IMR-90 (cell line): Measurements from ENCODE around the gene FIS1. TPM values are rescaled to one million over a fixed set of nuclear protein-coding genes. Genes with fewer than 3 reads are reported as not detected.

ENCODE experiments used
- ATAC-seq: fragments of 200-7000 bp; cut with Tn5 transposase; 2 replicates; pipeline ENCODE4 v1.9.1; 2020; ENCODE audit warnings: low read depth, mild to moderate bottlenecking, moderate library complexity
- BruUV-seq: library from RNA; stranded (reverse); fragments of 400-500 nt; replicated peaks from 2 replicates; lab custom pipeline; 2021; lab: Mats Ljungman, UMichigan
- CTCF ChIA-PET: fragments of 300-600 bp; formaldehyde crosslinking; extraction: SDS; loops from one replicate; lab custom pipeline; 2021; ENCODE audit warnings: antibody characterized with exemption; lab: Yijun Ruan, JAX
- POLR2A ChIA-PET: fragments of 300-600 bp; sonication (Branson Sonifier 250); formaldehyde crosslinking; loops from one replicate; lab custom pipeline; 2022; ENCODE audit warnings: antibody characterized with exemption; ENCODE audit not compliant: unreplicated experiment; lab: Charles Lee
- DNase-seq: peaks from one replicate; pipeline ENCODE4 v3.0.0; 2013
- H2AFZ ChIP-seq: replicated peaks from 2 replicates; pipeline ENCODE3; 2013; ENCODE audit warnings: low read length, mild to moderate bottlenecking; ENCODE audit not compliant: poor library complexity
- H2AK5ac ChIP-seq: 2 replicates; pipeline ENCODE4 v1.6.1; 2013; ENCODE audit warnings: low read depth, low read length, inconsistent platforms
- H2AK9ac ChIP-seq: replicated peaks from 2 replicates; pipeline ENCODE3; 2013; ENCODE audit warnings: mild to moderate bottlenecking, low read depth, low read length, moderate library complexity; ENCODE audit not compliant: poor library complexity
- H2BK120ac ChIP-seq: 2 replicates; pipeline ENCODE4 v1.6.1; 2013; ENCODE audit warnings: low read depth, low read length, inconsistent platforms
- H2BK15ac ChIP-seq: 3 replicates; pipeline ENCODE4 v1.6.1; 2013; ENCODE audit warnings: low read depth, low read length, inconsistent platforms
- H2BK20ac ChIP-seq: 2 replicates; pipeline ENCODE4 v1.6.1; 2013; ENCODE audit warnings: low read depth, mild to moderate bottlenecking, inconsistent platforms, low read length, moderate library complexity
- H2BK5ac ChIP-seq: 2 replicates; pipeline ENCODE4 v1.6.1; 2013; ENCODE audit warnings: mild to moderate bottlenecking, low read depth, low read length, inconsistent platforms; ENCODE audit not compliant: poor library complexity, severe bottlenecking
- H3K14ac ChIP-seq: replicated peaks from 2 replicates; pipeline ENCODE4 v1.6.1; 2013; ENCODE audit warnings: low read depth, low read length, inconsistent platforms
- H3K18ac ChIP-seq: 2 replicates; pipeline ENCODE4 v1.6.1; 2013; ENCODE audit warnings: low read depth, low read length, control low read depth
- H3K23ac ChIP-seq: 2 replicates; pipeline ENCODE4 v1.6.1; 2013; ENCODE audit warnings: low read depth, low read length, inconsistent platforms
- H3K27ac ChIP-seq: 2 replicates; pipeline ENCODE4 v1.5.1; 2013; ENCODE audit warnings: mild to moderate bottlenecking, control low read depth, low read length; ENCODE audit not compliant: insufficient read depth
- H3K27me3 ChIP-seq: 2 replicates; pipeline ENCODE4 v1.6.1; 2013; ENCODE audit warnings: low read length; ENCODE audit not compliant: control insufficient read depth, insufficient read depth
- H3K36me3 ChIP-seq: 2 replicates; pipeline ENCODE4 v1.6.1; 2013; ENCODE audit warnings: low read length, mixed read lengths; ENCODE audit not compliant: control insufficient read depth, insufficient read depth
- H3K4ac ChIP-seq: 2 replicates; pipeline ENCODE4 v1.6.1; 2013; ENCODE audit warnings: low read depth, low read length, inconsistent platforms
- H3K4me1 ChIP-seq: 2 replicates; pipeline ENCODE4 v1.6.1; 2013; ENCODE audit warnings: low read length, mixed read lengths; ENCODE audit not compliant: control insufficient read depth, insufficient read depth
- H3K4me2 ChIP-seq: 2 replicates; pipeline ENCODE4 v1.6.1; 2013; ENCODE audit warnings: low read depth, mild to moderate bottlenecking, control low read depth, low read length, moderate library complexity
- H3K4me3 ChIP-seq: 2 replicates; pipeline ENCODE4 v1.5.1; 2013; ENCODE audit warnings: low read depth, mild to moderate bottlenecking, control low read depth, low read length, moderate library complexity; ENCODE audit not compliant: insufficient read depth
- H3K56ac ChIP-seq: 2 replicates; pipeline ENCODE4 v1.6.1; 2013; ENCODE audit warnings: low read length, inconsistent platforms; ENCODE audit not compliant: insufficient read depth; ENCODE audit errors: extremely low read depth
- H3K79me1 ChIP-seq, 2 experiments: 2 replicates each; pipeline ENCODE4 v1.6.1; 2013; ENCODE audit warnings: low read length in 2 of 2, inconsistent platforms in 1 of 2, low read depth in 1 of 2
- H3K9ac ChIP-seq: 2 replicates; pipeline ENCODE4 v1.6.1; 2013; ENCODE audit warnings: low read depth, low read length, control low read depth
- H3K9me1 ChIP-seq: 2 replicates; pipeline ENCODE4 v1.6.1; 2013; ENCODE audit warnings: low read length, inconsistent platforms; ENCODE audit not compliant: insufficient read depth
- H3K9me3 ChIP-seq: 2 replicates; pipeline ENCODE4 v1.6.1; 2013; ENCODE audit warnings: low read length; ENCODE audit not compliant: control insufficient read depth, insufficient read depth
- H4K20me1 ChIP-seq: 2 replicates; pipeline ENCODE4 v1.6.1; 2013; ENCODE audit warnings: low read length, inconsistent platforms; ENCODE audit not compliant: insufficient read depth
- H4K5ac ChIP-seq: 2 replicates; pipeline ENCODE4 v1.6.1; 2013; ENCODE audit warnings: mild to moderate bottlenecking, low read depth, low read length, control low read depth
- H4K8ac ChIP-seq, 2 experiments: 2 replicates each; pipeline ENCODE4 v1.6.1; 2013; ENCODE audit warnings: low read depth in 2 of 2, low read length in 2 of 2, control low read depth in 1 of 2, inconsistent platforms in 1 of 2
- H4K91ac ChIP-seq: 2 replicates; pipeline ENCODE4 v1.6.1; 2013; ENCODE audit warnings: low read depth, low read length, inconsistent platforms; ENCODE audit not compliant: insufficient read depth
- BHLHE40 ChIP-seq: fragments of 150-350 bp; IDR thresholded peaks from 2 replicates; pipeline ENCODE4 v1.6.1; 2016; ENCODE audit warnings: mild to moderate bottlenecking, low read depth, low read length
- CEBPB ChIP-seq: IDR thresholded peaks from 2 replicates; pipeline ENCODE4 v1.6.1; 2012; ENCODE audit warnings: low read depth, low read length, improper control_type of control experiment
- CHD1 ChIP-seq: IDR thresholded peaks from 2 replicates; pipeline ENCODE4 v1.6.1; 2012; ENCODE audit warnings: low read depth, low read length, improper control_type of control experiment
- FOS ChIP-seq: fragments of 150-350 bp; IDR thresholded peaks from 2 replicates; pipeline ENCODE4 v1.6.1; 2016; ENCODE audit warnings: low read depth, low read length
- MAFK ChIP-seq: IDR thresholded peaks from 2 replicates; pipeline ENCODE4 v1.6.1; 2012; ENCODE audit warnings: low read depth, low read length, improper control_type of control experiment
- MXI1 ChIP-seq: IDR thresholded peaks from 2 replicates; pipeline ENCODE4 v1.6.1; 2012; ENCODE audit warnings: low read depth, mild to moderate bottlenecking, low read length, moderate library complexity, borderline replicate concordance
- RCOR1 ChIP-seq: IDR thresholded peaks from 2 replicates; pipeline ENCODE4 v1.6.1; 2012; ENCODE audit warnings: mild to moderate bottlenecking, low read length, improper control_type of control experiment; ENCODE audit not compliant: insufficient replicate concordance
- RFX5 ChIP-seq: IDR thresholded peaks from 2 replicates; pipeline ENCODE4 v1.8.0; 2012; ENCODE audit warnings: low read depth, mild to moderate bottlenecking, low read length, moderate library complexity
- SMC3 ChIP-seq: fragments of 150-350 bp; IDR thresholded peaks from 2 replicates; pipeline ENCODE4 v1.6.1; 2016; ENCODE audit warnings: low read depth, mild to moderate bottlenecking, antibody characterized with exemption, low read length, moderate library complexity
- USF2 ChIP-seq: fragments of 150-350 bp; IDR thresholded peaks from 2 replicates; pipeline ENCODE4 v1.6.1; 2017; ENCODE audit warnings: mild to moderate bottlenecking, antibody characterized with exemption, low read length, low read depth
- WGBS, 2 experiments: methylation state at CpG; one replicate each; pipeline versions ENCODE4 v1.1.5 to v1.1.7; 2013; ENCODE audit warnings: missing lambda C conversion rate in 2 of 2; ENCODE audit not compliant: insufficient read length in 1 of 2; ENCODE audit errors: extremely low coverage in 2 of 2; 5-methylcytosine and 5-hydroxymethylcytosine counted together
- dilution Hi-C: fragments of 300-500 bp; cut with HindIII; formaldehyde crosslinking; loops from one replicate; pipeline ENCODE4 v1.14.3; 2018; ENCODE audit warnings: low sequenced_read_pairs; ENCODE audit not compliant: unreplicated experiment
- in situ Hi-C: fragments of 300-500 bp; cut with MboI; formaldehyde crosslinking; loops from 3 replicates; pipeline ENCODE4 v1.14.3; 2019; ENCODE audit warnings: low sequenced_read_pairs, inconsistent platforms, mixed read lengths
- intact Hi-C: fragments of 100-400 bp; cut with micrococcal nuclease; formaldehyde crosslinking; loops from 2 replicates; pipeline ENCODE4 v1.10.0; 2022
- polyA plus RNA-seq, 3 experiments: library from polyadenylated mRNA; depleted of rRNA; stranded (reverse); fragments of >200 nt; gene quantifications; 2 replicates each; pipeline ENCODE4 v1.2.3, GENCODE V29; 2012; ENCODE audit warnings: low replicate concordance in 1 of 3
- total RNA-seq: library from RNA; depleted of rRNA; stranded (reverse); fragments of >200 nt; gene quantifications from 2 replicates; pipeline ENCODE4 v1.2.3, GENCODE V29; 2012
- TF ChIP-seq, protein P1 (sequence below): conservative IDR thresholded peaks from 2 replicates; pipeline ENCODE4 v1.5.1; 2012; ENCODE audit warnings: mild to moderate bottlenecking, low read depth, low read length, improper control_type of control experiment
- TF ChIP-seq, protein P2 (sequence below): fragments of 150-350 bp; IDR thresholded peaks from 2 replicates; pipeline ENCODE4 v1.6.1; 2016; ENCODE audit warnings: low read depth, mild to moderate bottlenecking, low read length, moderate library complexity, borderline replicate concordance

Gene FIS1
- total and polyA plus RNA-seq, 2 of the 4 experiments (the other 2 are of a cell fraction) = 293 to 489 TPM

DNA sequence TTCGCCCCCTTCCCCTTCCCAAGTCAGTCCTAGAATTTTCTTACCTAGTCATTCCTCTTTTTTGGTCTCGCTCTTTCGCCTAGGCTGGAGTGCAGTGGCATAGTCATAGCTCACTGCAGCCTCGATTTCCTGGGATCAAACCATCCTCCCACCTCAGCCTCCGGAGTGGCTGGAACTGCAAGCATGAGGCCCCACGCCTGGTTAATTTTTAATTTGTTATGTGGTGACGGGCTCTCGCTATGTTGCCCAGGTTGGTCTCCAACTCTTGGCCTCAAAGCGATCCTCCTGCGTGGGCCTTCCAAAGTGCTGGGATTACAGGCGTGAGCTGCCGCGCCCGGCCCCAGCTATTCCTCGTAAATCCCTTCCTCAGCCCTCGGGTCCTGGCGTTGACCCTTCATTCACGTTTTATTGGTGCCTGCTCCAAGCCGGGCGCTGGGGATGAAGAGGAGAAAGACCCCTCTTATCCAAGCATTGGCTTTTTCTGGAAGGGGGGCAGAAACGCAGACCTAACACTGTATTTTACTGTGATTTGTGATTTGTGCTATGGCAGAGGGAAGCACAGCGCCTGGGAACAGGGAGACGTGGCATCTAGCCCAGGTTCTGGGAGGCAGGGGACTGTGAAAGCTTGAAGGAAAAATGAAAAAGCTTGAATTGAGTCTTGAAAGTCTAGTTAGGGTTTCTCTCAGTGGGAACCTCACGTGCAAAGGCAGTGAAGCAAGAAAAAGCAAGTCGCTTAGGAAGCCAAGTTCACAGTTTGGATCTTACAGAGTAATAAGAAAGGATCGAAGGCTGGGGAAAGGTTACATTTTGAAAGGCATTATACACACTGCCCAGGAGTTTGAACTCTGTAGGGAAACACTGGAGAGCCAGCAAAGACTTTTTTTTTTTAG is 26.4 kb downstream of the FIS1 start:
- TF ChIP-seq, protein P1, sequence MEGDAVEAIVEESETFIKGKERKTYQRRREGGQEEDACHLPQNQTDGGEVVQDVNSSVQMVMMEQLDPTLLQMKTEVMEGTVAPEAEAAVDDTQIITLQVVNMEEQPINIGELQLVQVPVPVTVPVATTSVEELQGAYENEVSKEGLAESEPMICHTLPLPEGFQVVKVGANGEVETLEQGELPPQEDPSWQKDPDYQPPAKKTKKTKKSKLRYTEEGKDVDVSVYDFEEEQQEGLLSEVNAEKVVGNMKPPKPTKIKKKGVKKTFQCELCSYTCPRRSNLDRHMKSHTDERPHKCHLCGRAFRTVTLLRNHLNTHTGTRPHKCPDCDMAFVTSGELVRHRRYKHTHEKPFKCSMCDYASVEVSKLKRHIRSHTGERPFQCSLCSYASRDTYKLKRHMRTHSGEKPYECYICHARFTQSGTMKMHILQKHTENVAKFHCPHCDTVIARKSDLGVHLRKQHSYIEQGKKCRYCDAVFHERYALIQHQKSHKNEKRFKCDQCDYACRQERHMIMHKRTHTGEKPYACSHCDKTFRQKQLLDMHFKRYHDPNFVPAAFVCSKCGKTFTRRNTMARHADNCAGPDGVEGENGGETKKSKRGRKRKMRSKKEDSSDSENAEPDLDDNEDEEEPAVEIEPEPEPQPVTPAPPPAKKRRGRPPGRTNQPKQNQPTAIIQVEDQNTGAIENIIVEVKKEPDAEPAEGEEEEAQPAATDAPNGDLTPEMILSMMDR = no peak
- TF ChIP-seq MAFK (no peak), CHD1 (no peak), FOS (no peak), USF2 (no peak), CEBPB (no peak), RFX5 (no peak), MXI1 (peak; percentile 30; the same call in 1 of the 2 replicates), RCOR1 (no peak), SMC3 (no peak), BHLHE40 (peak; percentile 28; the same call in 1 of the 2 replicates)
- TF ChIP-seq, protein P2, sequence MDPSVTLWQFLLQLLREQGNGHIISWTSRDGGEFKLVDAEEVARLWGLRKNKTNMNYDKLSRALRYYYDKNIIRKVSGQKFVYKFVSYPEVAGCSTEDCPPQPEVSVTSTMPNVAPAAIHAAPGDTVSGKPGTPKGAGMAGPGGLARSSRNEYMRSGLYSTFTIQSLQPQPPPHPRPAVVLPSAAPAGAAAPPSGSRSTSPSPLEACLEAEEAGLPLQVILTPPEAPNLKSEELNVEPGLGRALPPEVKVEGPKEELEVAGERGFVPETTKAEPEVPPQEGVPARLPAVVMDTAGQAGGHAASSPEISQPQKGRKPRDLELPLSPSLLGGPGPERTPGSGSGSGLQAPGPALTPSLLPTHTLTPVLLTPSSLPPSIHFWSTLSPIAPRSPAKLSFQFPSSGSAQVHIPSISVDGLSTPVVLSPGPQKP = no peak
- Histone ChIP-seq H3K9me1 (peaks cover 6% of the 10 kb centered on the region), H3K27me3 (no peaks in the 10 kb centered on the region), H3K36me3 (peaks cover 21% of the 10 kb centered on the region), H3K27ac (peak overlapping the region; percentile 54), H4K91ac (no peak overlapping the region; the same call in 1 of the 2 replicates), H4K5ac (peak overlapping the region; percentile 69), H3K4me3 (peak overlapping the region; percentile 70), H2AFZ (peak overlapping the region; percentile 87), H4K20me1 (peaks cover 8% of the 10 kb centered on the region; the same call in 1 of the 2 replicates), H4K8ac (peak overlapping the region; percentile 38 to 91), H3K4ac (peak overlapping the region; percentile 86), H2BK5ac (peak overlapping the region; percentile 15), H3K23ac (peak overlapping the region; percentile 74; the same call in 1 of the 2 replicates), H3K9me3 (no peaks in the 10 kb centered on the region), H2AK9ac (peak overlapping the region; percentile 62), H2AK5ac (peak overlapping the region; percentile 62), H3K56ac (peak overlapping the region; percentile 21; the same call in 1 of the 2 replicates), H3K9ac (peak overlapping the region; percentile 68), H3K18ac (0 out of 2 replicates have a peak overlapping the region, but pooled peaks have one; percentile 10), H3K4me2 (peak overlapping the region; percentile 95), H3K79me1 (peaks cover 25 to 64% of the 10 kb centered on the region in 2 experiments), H3K4me1 (peaks cover 9% of the 10 kb centered on the region), H2BK120ac (no peak overlapping the region), H2BK20ac (no peak overlapping the region), H3K14ac (peak overlapping the region; percentile 82), H2BK15ac (no peak overlapping the region)
- dilution Hi-C loops = no loop called here
- DNase-seq = peak; percentile 7
- POLR2A ChIA-PET = interaction anchor here (0.6 to 1.6 kb wide), 3 partner anchors 11 to 92 kb away, joined by 3 to 7 read pairs (median 5); partner anchors contain the start of gene SERPINE1
- intact Hi-C loops = loop anchor here (2.0 kb wide), 1 partner anchor 26 kb away; the partner anchor contains the start of gene FIS1
- TSS peak; percentile 85 for BruUV-seq
- in situ Hi-C loops = no loop called here
- 0 out of 2 replicates have a peak, but pooled peaks have one; percentile 0 for ATAC-seq
- 0% methylated on average over 3 of the region's 26 CpGs; no CpG with 5 or more reads in 1 of the 2 experiments for WGBS, 2 experiments
- CTCF ChIA-PET = interaction anchor here (1.2 to 3.0 kb wide), 4 partner anchors 25 to 74 kb away, joined by 3 to 8 read pairs (median 6); no protein-coding TSS in a partner anchor
